GM23338 (cell line): ENCODE results near the gene PRLH. TPM values are rescaled to one million over a fixed set of nuclear protein-coding genes. Genes with fewer than 3 reads are reported as not detected.

Experiments
- ATAC-seq: fragments of 200-7000 bp; cut with Tn5 transposase; 3 replicates; pipeline ENCODE4 v1.9.1; 2020
- DNase-seq: peaks from one replicate; pipeline ENCODE4 v3.0.0-alpha.2; 2015; ENCODE audit warnings: low spot score
- H2AFZ ChIP-seq: fragments of 200-600 bp; sonication (generic); 2 replicates; pipeline ENCODE4 v1.8.0; 2016; ENCODE audit warnings: antibody characterized with exemption, mild to moderate bottlenecking, moderate library complexity
- H3F3A ChIP-seq: fragments of 200-600 bp; sonication (generic); replicated peaks from 2 replicates; pipeline ENCODE4 v1.8.0; 2017; ENCODE audit warnings: antibody characterized with exemption, mixed run types, low read depth
- H3K27ac ChIP-seq: fragments of 200-600 bp; sonication (generic); 2 replicates; pipeline ENCODE4 v1.6.1; 2016; ENCODE audit warnings: low read depth
- H3K27me3 ChIP-seq: fragments of 200-600 bp; sonication (generic); 2 replicates; pipeline ENCODE4 v1.8.0; 2016; ENCODE audit warnings: mild to moderate bottlenecking, mixed run types, moderate library complexity; ENCODE audit not compliant: insufficient read depth
- H3K36me3 ChIP-seq: fragments of 200-600 bp; sonication (generic); 2 replicates; pipeline ENCODE4 v1.8.0; 2016; ENCODE audit warnings: mild to moderate bottlenecking; ENCODE audit not compliant: insufficient read depth
- H3K4me1 ChIP-seq: fragments of 200-600 bp; sonication (generic); 2 replicates; pipeline ENCODE4 v1.8.0; 2016; ENCODE audit warnings: mild to moderate bottlenecking, moderate library complexity; ENCODE audit not compliant: insufficient read depth
- H3K4me2 ChIP-seq: fragments of 200-600 bp; sonication (generic); 2 replicates; pipeline ENCODE4 v1.7.1; 2017; ENCODE audit warnings: mixed run types
- H3K4me3 ChIP-seq: fragments of 200-600 bp; sonication (generic); 2 replicates; pipeline ENCODE4 v1.6.1; 2016; ENCODE audit warnings: mixed run types
- H3K79me2 ChIP-seq: fragments of 200-600 bp; sonication (generic); replicated peaks from 2 replicates; pipeline ENCODE4 v1.8.0; 2017; ENCODE audit warnings: mild to moderate bottlenecking; ENCODE audit not compliant: insufficient read depth
- H3K9me2 ChIP-seq: fragments of 200-600 bp; sonication (generic); 2 replicates; pipeline ENCODE4 v1.8.0; 2017; ENCODE audit not compliant: insufficient read depth
- H4K20me1 ChIP-seq: fragments of 200-600 bp; sonication (generic); replicated peaks from 2 replicates; pipeline ENCODE4 v1.8.0; 2017; ENCODE audit warnings: mild to moderate bottlenecking; ENCODE audit not compliant: insufficient read depth
- H3K27ac Mint-ChIP-seq: 2 replicates; pipeline ENCODE4 v1.8.0; 2020; ENCODE audit warnings: inconsistent platforms, mild to moderate bottlenecking, moderate library complexity, mixed read lengths
- H3K27me3 Mint-ChIP-seq: 3 replicates; pipeline ENCODE4 v1.8.0; 2022; ENCODE audit warnings: low read depth, mild to moderate bottlenecking, moderate library complexity, mixed read lengths, inconsistent platforms; ENCODE audit not compliant: insufficient read depth, poor library complexity
- H3K36me3 Mint-ChIP-seq: 3 replicates; pipeline ENCODE4 v1.8.0; 2021; ENCODE audit warnings: low read depth, mild to moderate bottlenecking, inconsistent platforms, moderate library complexity, mixed read lengths
- H3K4me1 Mint-ChIP-seq: 3 replicates; pipeline ENCODE4 v1.8.0; 2020; ENCODE audit warnings: mild to moderate bottlenecking, inconsistent platforms, mixed read lengths
- H3K4me3 Mint-ChIP-seq: 3 replicates; pipeline ENCODE4 v1.8.0; 2021; ENCODE audit warnings: moderate library complexity, mild to moderate bottlenecking, inconsistent platforms, mixed read lengths
- H3K9me3 Mint-ChIP-seq: 3 replicates; pipeline ENCODE4 v1.8.0; 2020; ENCODE audit warnings: moderate library complexity, mild to moderate bottlenecking, inconsistent platforms, mixed read lengths
- CREB1 ChIP-seq: fragments of 250-450 bp; sonication (Bioruptor Pico); IDR thresholded peaks from 2 replicates; pipeline ENCODE4 v1.5.0; 2020; ENCODE audit warnings: low read depth, mild to moderate bottlenecking, moderate library complexity
- ETS1 ChIP-seq: IDR thresholded peaks from 2 replicates; pipeline ENCODE4 v1.6.1; 2016; ENCODE audit warnings: antibody characterized with exemption
- EZH2 ChIP-seq: fragments of 200-600 bp; sonication (generic); IDR thresholded peaks from one replicate; pipeline ENCODE4 v1.8.0; 2017; ENCODE audit warnings: antibody characterized with exemption, mild to moderate bottlenecking, low read depth; ENCODE audit not compliant: unreplicated experiment
- EZH2phosphoT487 ChIP-seq: fragments of 200-600 bp; sonication (generic); IDR thresholded peaks from one replicate; pipeline ENCODE4 v1.8.1; 2018; ENCODE audit warnings: antibody characterized with exemption; ENCODE audit not compliant: unreplicated experiment
- JUNB ChIP-seq: IDR thresholded peaks from one replicate; pipeline ENCODE4 v1.6.1; 2016; ENCODE audit warnings: antibody characterized with exemption; ENCODE audit not compliant: unreplicated experiment
- NANOG ChIP-seq: IDR thresholded peaks from 2 replicates; pipeline ENCODE4 v1.6.1; 2016; ENCODE audit warnings: antibody characterized with exemption, borderline replicate concordance
- REST ChIP-seq: IDR thresholded peaks from one replicate; pipeline ENCODE4 v1.6.1; 2018; ENCODE audit warnings: antibody characterized with exemption; ENCODE audit not compliant: unreplicated experiment
- ZNF114 ChIP-seq: fragments of 250-450 bp; sonication (Bioruptor Pico); IDR thresholded peaks from 2 replicates; pipeline ENCODE4 v1.5.0; 2020; ENCODE audit warnings: mild to moderate bottlenecking, moderate library complexity
- ZNF331 ChIP-seq: fragments of 250-450 bp; sonication (Bioruptor Pico); IDR thresholded peaks from 2 replicates; pipeline ENCODE4 v1.5.0; 2020; ENCODE audit warnings: low read depth, mild to moderate bottlenecking, moderate library complexity
- ZNF462 ChIP-seq: fragments of 250-450 bp; sonication (Bioruptor Pico); IDR thresholded peaks from 2 replicates; pipeline ENCODE4 v1.5.0; 2020; ENCODE audit warnings: mild to moderate bottlenecking, moderate library complexity
- polyA plus RNA-seq: library from polyadenylated mRNA; unstranded; fragments of >200 nt; fragmentation: Nextera tagmentation; extraction: Ambion mirVana; gene quantifications from 2 replicates; pipeline ENCODE4 v1.2.1, GENCODE V29; 2016
- total RNA-seq: library from RNA; depleted of rRNA; stranded (reverse); fragments of >200 nt; shearing (Covaris generic); gene quantifications from 2 replicates; pipeline ENCODE4 v1.2.3, GENCODE V29; 2014
- TF ChIP-seq, protein P1 (sequence below), 2 experiments: fragments of 200-600 bp in 1 of 2; sonication (generic) in 1 of 2; conservative IDR thresholded peaks; 2 replicates each; pipeline versions ENCODE4 v1.5.1 to v1.6.1; 2016 to 2017; ENCODE audit warnings: antibody characterized with exemption in 2 of 2, low read depth in 2 of 2, mild to moderate bottlenecking in 2 of 2, moderate library complexity in 1 of 2

The PRLH gene
- total and polyA plus RNA-seq, 2 experiments from 2014 or later = not detected

GRCh38 chr2:237564526-237565131, 1.7 kb upstream of the PRLH start (continued):
- TF ChIP-seq JUNB (no peak), ETS1 (no peak), REST (no peak), EZH2 (no peak), CREB1 (no peak), EZH2phosphoT487 (no peak)
- TF ChIP-seq, protein P1, sequence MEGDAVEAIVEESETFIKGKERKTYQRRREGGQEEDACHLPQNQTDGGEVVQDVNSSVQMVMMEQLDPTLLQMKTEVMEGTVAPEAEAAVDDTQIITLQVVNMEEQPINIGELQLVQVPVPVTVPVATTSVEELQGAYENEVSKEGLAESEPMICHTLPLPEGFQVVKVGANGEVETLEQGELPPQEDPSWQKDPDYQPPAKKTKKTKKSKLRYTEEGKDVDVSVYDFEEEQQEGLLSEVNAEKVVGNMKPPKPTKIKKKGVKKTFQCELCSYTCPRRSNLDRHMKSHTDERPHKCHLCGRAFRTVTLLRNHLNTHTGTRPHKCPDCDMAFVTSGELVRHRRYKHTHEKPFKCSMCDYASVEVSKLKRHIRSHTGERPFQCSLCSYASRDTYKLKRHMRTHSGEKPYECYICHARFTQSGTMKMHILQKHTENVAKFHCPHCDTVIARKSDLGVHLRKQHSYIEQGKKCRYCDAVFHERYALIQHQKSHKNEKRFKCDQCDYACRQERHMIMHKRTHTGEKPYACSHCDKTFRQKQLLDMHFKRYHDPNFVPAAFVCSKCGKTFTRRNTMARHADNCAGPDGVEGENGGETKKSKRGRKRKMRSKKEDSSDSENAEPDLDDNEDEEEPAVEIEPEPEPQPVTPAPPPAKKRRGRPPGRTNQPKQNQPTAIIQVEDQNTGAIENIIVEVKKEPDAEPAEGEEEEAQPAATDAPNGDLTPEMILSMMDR (conservative IDR thresholded peaks at IDR 0.05; ENCODE audit: low read depth in 2 of 2) = no peak

DNA sequence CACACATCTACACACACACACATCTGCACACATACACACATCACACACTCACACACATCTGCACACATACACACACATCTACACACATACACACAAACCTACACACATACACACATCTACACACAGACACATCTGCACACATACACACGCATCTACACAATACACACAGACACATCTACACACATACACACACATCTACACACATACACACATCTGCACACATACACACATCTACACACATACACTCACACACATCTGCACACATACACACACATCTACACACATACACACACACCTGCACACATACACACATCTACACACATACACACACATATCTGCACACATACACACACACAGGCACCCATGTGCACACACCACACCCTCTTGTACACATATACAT, 400 bp upstream of the PRLH start:
- H3K4me3 ChIP-seq = no peak overlapping the region
- ATAC-seq (no peak), DNase-seq (no peak)
- no peak overlapping the region for H2AFZ ChIP-seq
- H3K27ac ChIP-seq = no peak overlapping the region
- no peaks in the 10 kb centered on the region for H4K20me1 ChIP-seq
- Mint-ChIP-seq H3K9me3 (no peaks in the 10 kb centered on the region; the same call in 2 of the 3 replicates), H3K4me1 (peaks cover 7% of the 10 kb centered on the region; the same call in 2 of the 3 replicates), H3K27me3 (peaks cover 7% of the 10 kb centered on the region), H3K27ac (no peak overlapping the region), H3K36me3 (no peaks in the 10 kb centered on the region), H3K4me3 (no peak overlapping the region)
- no peaks in the 10 kb centered on the region for H3K27me3 ChIP-seq
- H3K79me2 ChIP-seq = no peaks in the 10 kb centered on the region
- no peaks in the 10 kb centered on the region for H3F3A ChIP-seq
- no peaks in the 10 kb centered on the region for H3K4me1 ChIP-seq
- no peaks in the 10 kb centered on the region for H3K9me2 ChIP-seq
- H3K4me2 ChIP-seq = no peak overlapping the region
- no peaks in the 10 kb centered on the region for H3K36me3 ChIP-seq
- TF ChIP-seq ZNF462 (no peak), EZH2 (no peak), ETS1 (no peak), ZNF331 (CRISPR knock-in tag) (no peak), NANOG (no peak), ZNF114 (CRISPR knock-in tag) (no peak)
